ENCODE data around the gene PSMD14. TPM values are rescaled to one million over a fixed set of nuclear protein-coding genes. Genes with fewer than 3 reads are reported as not detected.

Gene PSMD14
- total RNA-seq, 1 donor from 2014 or later = 55.2 TPM

GRCh38 chr2:161402297-161402696 lies 94.1 kb downstream of the PSMD14 start:
- DNase-seq (ENCODE audit: low spot score, unreplicated experiment) = no peak
- Mint-ChIP-seq H3K4me1 (ENCODE audit: low read depth) (no peaks in the 10 kb centered on the region), H3K9me3 (ENCODE audit: low read depth) (no peaks in the 10 kb centered on the region), H3K4me3 (ENCODE audit: low read depth) (no peak overlapping the region), H3K36me3 (ENCODE audit: insufficient read depth) (peaks cover 9% of the 10 kb centered on the region), H3K27me3 (no peaks in the 10 kb centered on the region), H3K27ac (no peak overlapping the region)
- no peak for TF ChIP-seq CTCF (IDR thresholded peaks at IDR 0.05; ENCODE audit: unreplicated experiment)

DNA sequence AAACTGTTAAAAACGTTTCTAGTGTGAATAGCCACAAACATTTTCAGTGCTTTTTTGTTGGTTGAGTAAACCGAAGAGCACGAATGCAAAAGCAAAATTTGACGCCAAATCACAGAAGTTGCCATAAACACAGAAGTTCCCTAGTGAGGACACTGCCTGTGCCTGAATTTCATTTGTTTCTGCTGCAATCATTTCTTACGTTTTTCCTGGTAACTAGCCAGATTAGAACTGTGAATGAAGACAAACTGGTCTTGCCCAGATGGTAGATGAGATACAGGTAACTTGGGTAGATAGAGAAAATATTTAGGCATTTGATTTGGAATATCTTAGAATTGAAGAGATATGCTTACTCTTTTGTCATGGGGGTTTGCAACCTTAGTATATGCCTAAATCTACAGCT lies 98.1 kb downstream of the PSMD14 start:
- Mint-ChIP-seq H3K9me3 (ENCODE audit: low read depth) (no peaks in the 10 kb centered on the region), H3K36me3 (ENCODE audit: insufficient read depth) (peaks cover 9% of the 10 kb centered on the region), H3K27ac (no peak overlapping the region), H3K4me3 (ENCODE audit: low read depth) (no peak overlapping the region), H3K4me1 (ENCODE audit: low read depth) (no peaks in the 10 kb centered on the region), H3K27me3 (peaks cover 2% of the 10 kb centered on the region)
- no peak for DNase-seq (ENCODE audit: low spot score, unreplicated experiment)
- no peak for TF ChIP-seq CTCF (IDR thresholded peaks at IDR 0.05; ENCODE audit: unreplicated experiment)

DNA sequence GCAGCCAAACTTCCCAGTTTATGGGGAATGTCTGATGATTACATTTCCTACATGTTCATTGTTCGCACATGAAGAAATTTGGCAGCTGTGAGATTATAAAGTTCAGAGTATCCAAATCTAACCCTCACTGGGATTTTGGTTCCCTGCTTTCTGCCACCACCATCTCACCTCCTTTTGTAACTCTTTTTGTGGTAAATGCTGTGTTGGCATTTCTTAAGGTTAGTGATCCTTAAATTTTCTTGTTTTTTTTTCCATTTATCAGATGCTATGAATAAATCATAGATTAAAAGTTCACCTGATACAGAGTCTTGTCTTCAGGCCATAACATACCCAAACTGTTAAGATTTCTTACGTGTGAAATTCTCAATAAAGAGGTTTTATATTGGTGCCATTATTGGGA lies 99.4 kb downstream of the PSMD14 start:
- peaks cover 10% of the 10 kb centered on the region for H3K36me3 Mint-ChIP-seq (ENCODE audit: insufficient read depth)
- no peak for DNase-seq (ENCODE audit: low spot score, unreplicated experiment)
- no peak for TF ChIP-seq CTCF (IDR thresholded peaks at IDR 0.05; ENCODE audit: unreplicated experiment)
- no peak overlapping the region for H3K4me3 Mint-ChIP-seq (ENCODE audit: low read depth)
- no peaks in the 10 kb centered on the region for H3K4me1 Mint-ChIP-seq (ENCODE audit: low read depth)
- H3K27ac Mint-ChIP-seq = no peak overlapping the region
- H3K27me3 Mint-ChIP-seq = peaks cover 14% of the 10 kb centered on the region
- no peaks in the 10 kb centered on the region for H3K9me3 Mint-ChIP-seq (ENCODE audit: low read depth)

GRCh38 chr2:161409308-161409907 lies 101.2 kb downstream of the PSMD14 start:
- DNase-seq (ENCODE audit: low spot score, unreplicated experiment) = no peak
- peaks cover 2% of the 10 kb centered on the region for H3K4me1 Mint-ChIP-seq (ENCODE audit: low read depth)
- H3K27ac Mint-ChIP-seq = no peak overlapping the region
- no peaks in the 10 kb centered on the region for H3K9me3 Mint-ChIP-seq (ENCODE audit: low read depth)
- TF ChIP-seq CTCF (IDR thresholded peaks at IDR 0.05; ENCODE audit: unreplicated experiment) = no peak
- no peak overlapping the region for H3K4me3 Mint-ChIP-seq (ENCODE audit: low read depth)
- peaks cover 31% of the 10 kb centered on the region for H3K27me3 Mint-ChIP-seq
- peaks cover 9% of the 10 kb centered on the region for H3K36me3 Mint-ChIP-seq (ENCODE audit: insufficient read depth)

DNA sequence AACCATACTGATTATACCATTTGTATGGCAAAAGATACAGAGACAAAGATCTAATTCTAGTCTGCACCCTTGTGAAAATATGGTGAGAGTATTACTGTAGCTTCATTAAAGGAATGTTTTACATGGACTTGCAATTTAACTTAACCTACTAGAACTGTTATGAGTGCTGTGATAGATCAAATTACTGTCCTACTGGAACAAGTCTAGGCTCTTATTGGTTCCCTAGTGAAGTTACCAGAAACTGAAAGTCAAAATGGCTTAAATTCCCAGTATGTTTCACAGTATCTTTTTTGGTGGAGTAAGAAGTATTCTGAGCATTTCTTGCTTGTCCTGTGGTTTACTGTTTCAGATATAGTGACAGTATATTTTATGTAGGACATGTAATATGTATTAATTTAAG lies 104.1 kb downstream of the PSMD14 start:
- no peak for DNase-seq (ENCODE audit: low spot score, unreplicated experiment)
- H3K27me3 Mint-ChIP-seq = peaks cover 57% of the 10 kb centered on the region
- peaks cover 9% of the 10 kb centered on the region for H3K36me3 Mint-ChIP-seq (ENCODE audit: insufficient read depth)
- H3K4me3 Mint-ChIP-seq (ENCODE audit: low read depth) = no peak overlapping the region
- TF ChIP-seq CTCF (IDR thresholded peaks at IDR 0.05; ENCODE audit: unreplicated experiment) = no peak
- peaks cover 14% of the 10 kb centered on the region for H3K4me1 Mint-ChIP-seq (ENCODE audit: low read depth)
- no peak overlapping the region for H3K27ac Mint-ChIP-seq
- no peaks in the 10 kb centered on the region for H3K9me3 Mint-ChIP-seq (ENCODE audit: low read depth)

Data from progenitor cell of endocrine pancreas (in vitro differentiated cells).